ENCODE data around the gene GABBR2.

DNA sequence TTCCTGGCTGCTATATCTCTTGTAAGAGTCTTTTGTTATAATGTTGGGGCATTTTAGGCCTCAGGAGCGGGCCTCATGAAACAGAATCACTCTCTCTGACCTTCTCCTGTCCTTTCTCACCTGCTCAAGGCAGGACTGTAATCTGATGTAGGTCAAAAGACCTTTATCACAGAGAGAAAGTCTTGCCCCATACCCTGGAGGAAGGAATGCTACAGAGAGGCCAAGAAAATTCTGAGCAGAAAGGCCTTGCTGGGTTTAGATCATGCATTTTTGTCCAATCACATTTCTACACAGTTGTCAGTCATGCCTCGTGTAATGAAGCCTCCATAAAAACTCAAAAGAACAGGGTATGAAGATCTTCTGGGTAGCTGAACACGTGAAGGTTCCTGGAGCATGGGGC, 408.1 kb downstream of the GABBR2 start:
- TF ChIP-seq EZH2 (IDR thresholded peaks at IDR 0.05; ENCODE audit: low read depth) = no peak
- TF ChIP-seq, protein P1, sequence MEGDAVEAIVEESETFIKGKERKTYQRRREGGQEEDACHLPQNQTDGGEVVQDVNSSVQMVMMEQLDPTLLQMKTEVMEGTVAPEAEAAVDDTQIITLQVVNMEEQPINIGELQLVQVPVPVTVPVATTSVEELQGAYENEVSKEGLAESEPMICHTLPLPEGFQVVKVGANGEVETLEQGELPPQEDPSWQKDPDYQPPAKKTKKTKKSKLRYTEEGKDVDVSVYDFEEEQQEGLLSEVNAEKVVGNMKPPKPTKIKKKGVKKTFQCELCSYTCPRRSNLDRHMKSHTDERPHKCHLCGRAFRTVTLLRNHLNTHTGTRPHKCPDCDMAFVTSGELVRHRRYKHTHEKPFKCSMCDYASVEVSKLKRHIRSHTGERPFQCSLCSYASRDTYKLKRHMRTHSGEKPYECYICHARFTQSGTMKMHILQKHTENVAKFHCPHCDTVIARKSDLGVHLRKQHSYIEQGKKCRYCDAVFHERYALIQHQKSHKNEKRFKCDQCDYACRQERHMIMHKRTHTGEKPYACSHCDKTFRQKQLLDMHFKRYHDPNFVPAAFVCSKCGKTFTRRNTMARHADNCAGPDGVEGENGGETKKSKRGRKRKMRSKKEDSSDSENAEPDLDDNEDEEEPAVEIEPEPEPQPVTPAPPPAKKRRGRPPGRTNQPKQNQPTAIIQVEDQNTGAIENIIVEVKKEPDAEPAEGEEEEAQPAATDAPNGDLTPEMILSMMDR (conservative IDR thresholded peaks at IDR 0.05) = no peak
